ENCODE measurements around the gene DEFB132. TPM values are rescaled to one million over a fixed set of nuclear protein-coding genes. Genes with fewer than 3 reads are reported as not detected.

Gene DEFB132
- total RNA-seq, 4 donors from 2014 or later = 0.66 to 38.4 (median 10.4) TPM; not detected in 1

DNA sequence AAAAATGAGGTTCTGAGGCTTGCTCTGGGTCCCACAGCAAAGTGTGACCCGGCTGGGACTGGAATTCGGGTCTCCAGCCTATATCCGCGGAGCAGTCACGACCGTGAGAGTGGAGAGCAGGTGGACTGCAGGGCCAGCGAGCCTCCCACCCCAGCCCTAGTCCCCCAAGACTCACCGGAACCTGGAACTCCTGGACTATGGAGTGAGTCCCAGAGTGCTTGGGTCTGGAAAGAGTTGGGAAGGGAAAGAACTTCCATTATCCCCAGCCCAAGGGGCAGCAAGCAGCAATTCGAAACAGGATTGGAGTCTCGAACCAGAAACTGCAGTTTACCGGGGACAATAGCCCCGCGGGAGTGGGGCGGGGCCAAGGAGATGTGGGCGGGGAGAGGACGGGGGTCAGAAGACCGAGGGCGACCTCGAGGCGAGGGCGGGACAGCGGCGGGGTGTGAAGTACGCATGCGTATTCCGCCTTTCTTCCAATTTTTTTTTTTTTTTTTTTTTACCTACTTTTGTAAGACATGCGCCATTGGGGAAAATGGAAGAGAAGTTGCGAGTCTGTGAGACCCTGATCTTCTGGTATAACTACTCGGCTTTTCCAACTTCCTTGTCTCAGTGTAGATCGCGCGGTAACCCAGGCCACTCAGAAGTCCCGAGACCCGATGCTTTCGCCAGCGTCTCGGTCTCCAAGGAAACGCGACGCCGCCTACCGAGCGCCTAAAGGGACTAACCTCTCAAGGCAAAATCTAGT is 32.7 kb downstream of the DEFB132 start, which contains the start of gene C20orf96:
Gene C20orf96 (minus strand): TSS at position 667 of the 748 bp plus-strand sequence. CDS start 140 bp downstream, at position 527.
- no peak for TF ChIP-seq CTCF (IDR thresholded peaks at IDR 0.05; ENCODE audit: low read depth)

DNA sequence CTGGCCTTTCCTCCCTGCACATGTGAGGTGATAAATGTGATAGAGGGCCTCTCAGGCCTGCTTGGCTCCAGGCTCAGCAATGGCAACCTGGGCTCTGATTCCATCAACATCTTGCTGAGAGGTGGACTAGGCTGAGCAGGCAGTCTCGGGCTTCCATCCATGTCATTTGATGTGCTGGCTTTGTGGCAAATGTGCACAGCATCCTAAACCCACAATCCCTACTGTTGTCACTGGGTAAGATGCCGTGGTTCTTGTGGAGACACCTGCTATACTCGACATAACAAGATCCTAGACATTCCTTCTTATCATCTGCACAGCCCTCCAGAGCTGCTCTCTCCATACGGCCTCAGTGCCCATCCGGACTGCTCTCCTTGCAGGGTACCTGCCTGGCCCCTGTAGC is 37.1 kb downstream of the DEFB132 start:
- TF ChIP-seq CTCF (IDR thresholded peaks at IDR 0.05; ENCODE audit: low read depth) = no peak

DNA sequence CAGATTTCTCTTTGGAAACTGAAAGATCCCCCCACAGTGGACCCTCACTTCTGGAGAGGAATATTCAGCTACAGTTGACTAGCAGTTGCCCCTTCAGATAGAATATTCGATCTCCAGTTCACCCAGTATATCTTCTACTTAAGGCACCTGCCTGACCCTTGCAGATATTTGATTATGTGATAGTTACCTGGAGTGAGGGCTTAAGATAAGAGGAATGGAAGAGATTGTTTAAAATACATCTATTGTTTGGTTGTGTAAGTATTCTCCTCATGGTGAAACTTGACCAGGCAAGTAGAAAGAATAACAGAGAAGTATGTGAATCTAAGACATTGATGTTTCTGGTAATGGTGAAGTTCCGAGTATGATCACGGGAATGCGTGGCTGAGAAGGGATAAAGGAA is 38.3 kb downstream of the DEFB132 start:
- no peak for TF ChIP-seq CTCF (IDR thresholded peaks at IDR 0.05; ENCODE audit: low read depth)

DNA sequence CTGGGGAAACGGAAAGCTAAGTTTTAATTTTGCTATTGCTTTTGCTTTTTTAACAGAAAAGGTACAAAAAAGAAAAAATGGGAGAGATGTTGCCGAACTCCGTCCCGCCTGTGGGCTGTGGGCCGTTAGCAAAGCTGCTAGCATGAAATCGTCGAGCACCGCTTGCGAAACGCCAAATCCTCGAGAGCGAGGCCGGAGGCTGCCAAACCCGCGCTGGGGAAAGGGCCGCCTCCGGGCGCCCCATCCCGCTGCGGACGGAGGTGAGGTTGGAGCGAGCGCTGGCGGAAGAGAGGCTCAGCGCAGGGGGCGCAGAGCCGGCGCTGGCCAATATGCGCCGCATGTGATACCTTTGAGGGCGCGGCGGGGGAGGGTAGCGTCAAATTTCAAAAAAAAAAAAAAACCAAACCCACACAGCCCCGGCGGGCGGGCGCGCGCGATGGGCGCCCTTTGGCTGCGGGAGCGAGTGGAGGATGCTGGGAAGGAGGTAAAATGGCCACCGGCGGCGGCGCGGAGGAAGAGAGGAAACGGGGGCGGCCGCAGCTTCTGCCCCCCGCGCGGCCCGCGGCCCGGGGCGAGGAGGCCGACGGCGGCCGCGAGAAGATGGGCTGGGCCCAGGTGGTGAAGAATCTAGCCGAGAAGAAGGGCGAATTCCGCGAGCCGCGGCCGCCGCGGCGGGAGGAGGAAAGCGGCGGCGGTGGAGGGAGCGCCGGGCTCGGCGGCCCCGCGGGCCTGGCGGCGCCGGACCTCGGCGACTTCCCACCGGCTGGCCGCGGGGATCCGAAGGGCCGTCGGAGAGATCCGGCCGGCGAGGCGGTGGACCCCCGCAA is 39.8 kb downstream of the DEFB132 start, which contains the start of gene ZCCHC3:
Gene ZCCHC3 (plus strand): TSS at position 473 of the 827 bp plus-strand sequence. CDS start 17 bp downstream, at position 490.
- TF ChIP-seq CTCF (IDR thresholded peaks at IDR 0.05; ENCODE audit: low read depth) = no peak

DNA sequence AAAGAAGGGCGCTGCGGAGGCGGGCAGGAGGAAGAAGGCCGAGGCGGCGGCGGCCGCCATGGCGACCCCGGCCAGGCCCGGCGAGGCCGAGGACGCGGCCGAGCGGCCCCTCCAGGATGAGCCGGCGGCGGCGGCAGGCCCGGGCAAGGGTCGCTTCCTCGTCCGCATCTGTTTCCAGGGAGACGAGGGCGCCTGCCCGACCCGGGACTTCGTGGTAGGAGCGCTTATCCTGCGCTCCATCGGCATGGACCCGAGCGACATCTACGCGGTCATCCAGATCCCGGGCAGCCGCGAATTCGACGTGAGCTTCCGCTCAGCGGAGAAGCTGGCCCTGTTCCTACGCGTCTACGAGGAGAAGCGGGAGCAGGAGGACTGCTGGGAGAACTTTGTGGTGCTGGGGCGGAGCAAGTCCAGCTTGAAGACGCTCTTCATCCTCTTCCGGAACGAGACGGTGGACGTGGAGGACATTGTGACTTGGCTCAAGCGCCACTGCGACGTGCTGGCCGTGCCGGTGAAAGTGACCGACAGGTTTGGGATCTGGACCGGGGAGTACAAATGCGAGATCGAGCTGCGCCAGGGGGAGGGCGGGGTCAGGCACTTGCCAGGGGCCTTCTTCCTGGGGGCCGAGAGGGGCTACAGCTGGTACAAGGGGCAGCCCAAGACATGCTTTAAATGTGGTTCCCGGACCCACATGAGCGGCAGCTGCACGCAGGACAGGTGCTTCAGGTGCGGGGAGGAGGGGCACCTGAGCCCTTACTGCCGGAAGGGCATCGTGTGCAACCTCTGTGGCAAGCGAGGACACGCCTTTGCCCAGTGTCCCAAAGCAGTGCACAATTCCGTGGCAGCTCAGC is 40.6 kb downstream of the DEFB132 start:
- TF ChIP-seq CTCF (IDR thresholded peaks at IDR 0.05; ENCODE audit: low read depth) = no peak

GRCh38 chr20:298776-299391 is 41.4 kb downstream of the DEFB132 start:
- TF ChIP-seq CTCF (IDR thresholded peaks at IDR 0.05; ENCODE audit: low read depth) = no peak

All from subcutaneous adipose tissue (tissue), 4 donors.